GM12801 (cell line): ENCODE data around the gene DIS3L2.

Experiments
- TF ChIP-seq, protein P1 (sequence below): IDR thresholded peaks from one replicate; pipeline ENCODE4 v1.5.1; 2011; ENCODE audit warnings: control low read depth; ENCODE audit not compliant: insufficient read length; ENCODE audit errors: extremely low read depth

DIS3L2 gene

DNA sequence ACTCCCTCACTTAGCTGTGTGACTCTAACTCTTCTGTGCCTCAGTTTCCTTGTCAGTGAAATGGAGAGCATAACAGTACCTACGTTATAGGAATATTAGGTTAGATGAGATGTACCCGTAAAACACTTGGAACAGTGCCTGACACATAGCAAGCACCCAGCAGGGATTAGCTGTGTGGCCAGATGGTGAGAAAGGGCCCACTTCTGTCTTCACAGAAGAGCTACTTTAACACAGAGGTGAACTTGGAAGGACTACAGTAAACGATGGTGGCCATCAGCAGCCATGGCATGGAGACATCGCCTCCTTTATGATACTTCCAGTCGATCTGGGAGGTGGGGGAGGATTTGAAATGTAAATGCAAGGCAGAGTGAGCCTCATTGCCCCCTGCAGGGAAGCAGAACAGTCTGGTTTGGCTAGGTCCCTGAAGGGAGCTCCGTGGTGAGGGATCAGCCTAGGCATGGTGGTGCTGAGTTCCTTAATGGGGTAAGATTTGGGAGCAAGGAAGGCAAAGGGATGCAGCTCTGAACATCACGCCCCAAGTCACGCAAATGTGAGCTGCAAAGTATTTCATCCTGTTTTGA is 315.3 kb downstream of the DIS3L2 start:
- TF ChIP-seq, protein P1, sequence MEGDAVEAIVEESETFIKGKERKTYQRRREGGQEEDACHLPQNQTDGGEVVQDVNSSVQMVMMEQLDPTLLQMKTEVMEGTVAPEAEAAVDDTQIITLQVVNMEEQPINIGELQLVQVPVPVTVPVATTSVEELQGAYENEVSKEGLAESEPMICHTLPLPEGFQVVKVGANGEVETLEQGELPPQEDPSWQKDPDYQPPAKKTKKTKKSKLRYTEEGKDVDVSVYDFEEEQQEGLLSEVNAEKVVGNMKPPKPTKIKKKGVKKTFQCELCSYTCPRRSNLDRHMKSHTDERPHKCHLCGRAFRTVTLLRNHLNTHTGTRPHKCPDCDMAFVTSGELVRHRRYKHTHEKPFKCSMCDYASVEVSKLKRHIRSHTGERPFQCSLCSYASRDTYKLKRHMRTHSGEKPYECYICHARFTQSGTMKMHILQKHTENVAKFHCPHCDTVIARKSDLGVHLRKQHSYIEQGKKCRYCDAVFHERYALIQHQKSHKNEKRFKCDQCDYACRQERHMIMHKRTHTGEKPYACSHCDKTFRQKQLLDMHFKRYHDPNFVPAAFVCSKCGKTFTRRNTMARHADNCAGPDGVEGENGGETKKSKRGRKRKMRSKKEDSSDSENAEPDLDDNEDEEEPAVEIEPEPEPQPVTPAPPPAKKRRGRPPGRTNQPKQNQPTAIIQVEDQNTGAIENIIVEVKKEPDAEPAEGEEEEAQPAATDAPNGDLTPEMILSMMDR = no peak

DNA sequence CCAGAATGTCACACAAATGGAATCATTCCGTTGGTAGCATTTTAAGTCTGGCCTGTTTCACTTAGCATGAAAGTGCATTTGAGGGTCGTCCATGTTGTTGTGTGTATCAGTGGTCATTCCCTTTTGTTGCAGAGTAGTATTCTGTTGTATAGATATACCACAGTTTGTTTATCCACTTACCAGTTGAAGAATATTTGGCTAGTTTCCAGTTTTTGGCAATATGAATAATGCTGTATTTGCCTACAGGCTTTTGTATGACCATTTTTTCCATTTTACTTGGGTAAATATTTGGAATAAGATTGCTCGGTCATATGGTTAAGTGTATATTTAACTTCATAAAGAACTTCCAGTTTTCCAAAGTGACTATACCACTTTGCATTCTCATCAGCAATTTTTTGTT is 317.0 kb downstream of the DIS3L2 start:
- TF ChIP-seq, protein P1 = no peak

DNA sequence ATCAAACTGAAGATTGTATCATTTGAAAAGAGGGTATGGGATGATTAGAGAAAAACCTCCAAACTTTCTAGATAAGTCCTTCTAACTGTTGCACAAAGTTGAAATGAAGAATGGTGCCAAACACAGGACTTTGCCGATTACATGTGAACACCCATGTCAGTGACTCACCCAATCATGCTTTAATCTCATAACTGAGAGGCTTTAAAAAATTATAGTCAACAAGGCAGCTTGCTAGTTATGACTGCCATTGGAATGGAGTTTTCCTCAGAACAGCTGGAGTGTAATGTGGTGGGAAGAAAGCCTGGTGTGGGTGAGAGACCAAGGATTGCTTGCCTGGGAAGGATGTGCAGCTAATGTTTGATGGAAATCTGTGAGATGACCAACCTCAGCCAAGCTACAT is 318.8 kb downstream of the DIS3L2 start:
- TF ChIP-seq, protein P1 = no peak

DNA sequence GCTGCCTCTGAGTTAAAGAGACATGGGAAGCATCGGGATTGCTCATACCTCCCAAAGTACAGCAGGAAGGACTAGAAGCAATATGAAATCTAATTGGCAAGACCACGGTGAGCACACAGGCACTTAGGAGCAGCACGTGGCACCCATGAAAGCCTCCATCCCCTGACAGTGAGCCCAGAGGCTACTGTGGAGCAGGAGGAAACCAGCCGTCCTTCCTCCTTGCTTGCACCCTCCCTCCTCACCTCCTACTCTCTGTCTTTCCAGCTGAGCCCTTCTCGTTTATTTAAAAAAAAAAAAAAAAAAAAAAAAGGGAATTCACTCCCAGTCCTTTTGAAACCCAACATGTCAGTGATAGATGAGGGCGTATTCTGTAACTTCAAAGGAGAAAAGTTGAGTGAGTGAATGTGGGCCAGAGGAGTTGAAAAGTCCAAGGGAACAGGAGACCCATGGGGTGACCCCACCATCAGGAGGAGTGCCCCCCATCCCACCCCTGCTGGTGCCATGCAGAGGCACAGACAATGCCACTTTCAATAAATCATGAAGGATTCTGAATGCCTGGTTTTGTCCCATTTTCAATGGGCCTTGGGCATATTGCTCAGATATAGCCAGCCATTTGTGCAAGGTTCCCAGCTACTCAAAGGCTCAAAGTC is 320.5 kb downstream of the DIS3L2 start:
- TF ChIP-seq, protein P1 = no peak

DNA sequence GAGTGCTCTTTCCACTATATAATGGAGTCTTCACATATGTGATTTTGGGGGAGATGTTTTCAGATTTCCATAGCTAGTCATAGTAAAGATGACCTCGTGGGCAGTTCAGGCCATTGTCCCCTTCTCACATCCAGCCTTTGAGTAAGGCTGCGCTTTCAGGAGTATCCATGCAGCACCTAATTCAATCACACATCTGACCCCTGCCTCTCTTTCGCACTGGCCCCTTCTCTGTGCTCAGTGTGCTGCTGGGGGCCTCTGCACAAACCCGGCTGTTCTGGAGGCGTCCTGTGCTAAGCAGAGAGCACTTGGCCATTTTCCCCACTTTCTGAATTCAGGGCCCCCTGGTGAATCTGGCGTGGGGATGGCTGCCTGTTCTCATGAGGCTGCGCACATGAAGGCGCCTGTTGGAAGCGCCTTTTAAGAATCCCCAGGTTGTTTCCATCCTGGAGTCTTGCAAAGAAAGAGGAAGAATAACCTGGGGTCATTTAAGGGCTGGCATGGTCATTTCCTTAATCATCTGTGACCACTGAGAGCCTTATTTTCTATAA is 321.1 kb downstream of the DIS3L2 start:
- TF ChIP-seq, protein P1 = no peak

DNA sequence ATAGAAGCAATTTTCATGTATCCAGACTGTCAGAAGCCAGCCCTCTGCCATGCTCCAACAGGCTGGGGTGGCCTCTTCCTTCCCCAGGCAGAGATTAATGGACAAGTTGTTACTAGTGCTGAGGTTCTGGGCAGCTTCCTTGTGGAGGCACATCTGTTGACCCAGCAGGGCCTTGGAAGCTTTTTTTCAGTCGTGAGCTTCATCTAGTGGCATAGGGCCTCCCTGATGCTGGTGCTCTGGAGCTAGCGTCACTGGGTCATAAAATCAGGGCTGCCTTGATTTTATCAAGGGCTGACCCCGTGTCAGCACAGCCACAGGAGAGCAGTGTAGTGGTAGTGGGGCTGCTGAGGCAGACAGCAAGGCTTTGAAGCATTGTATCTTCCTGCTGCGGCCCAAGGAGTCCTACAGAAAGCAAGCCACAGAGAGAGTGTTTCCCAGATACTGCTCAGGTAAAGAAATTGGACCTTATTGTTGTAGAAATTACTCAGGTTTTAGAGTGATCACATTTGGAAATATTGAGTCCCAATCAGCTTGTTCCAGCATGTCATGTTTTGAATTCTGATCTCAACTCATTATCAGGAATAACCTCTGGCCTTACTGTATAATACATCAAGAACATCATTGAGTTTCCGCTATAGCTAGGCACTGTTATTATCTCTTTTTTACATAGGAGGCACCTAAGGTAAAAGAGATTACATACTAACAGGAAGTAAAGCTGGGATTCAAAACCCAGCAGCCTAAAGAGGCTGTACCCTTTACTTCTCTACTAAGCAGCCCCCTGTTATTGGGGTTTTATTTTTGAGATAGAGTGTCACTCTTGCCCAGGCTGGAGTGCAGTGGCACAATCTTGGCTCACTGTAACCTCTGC is 324.7 kb downstream of the DIS3L2 start:
- TF ChIP-seq, protein P1 = no peak

DNA sequence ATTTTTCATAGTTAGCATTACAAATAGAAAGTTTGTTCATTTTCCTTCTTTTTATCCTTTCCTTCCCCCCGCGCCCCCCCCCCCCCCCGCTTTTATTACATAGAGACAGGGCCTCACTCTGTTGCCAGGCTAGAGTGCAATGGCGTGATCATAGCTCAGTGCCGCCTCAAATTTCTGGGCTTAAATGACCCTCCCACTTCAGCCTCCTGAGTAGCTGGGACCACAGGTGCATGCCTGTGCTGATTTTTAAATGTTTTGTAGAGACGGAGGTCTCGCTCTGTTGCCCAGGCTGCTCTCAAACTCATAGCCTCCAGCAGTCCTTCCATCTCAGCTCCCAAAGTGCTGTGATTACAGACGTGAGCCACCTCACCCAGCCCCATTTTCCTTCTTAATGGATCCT is 325.8 kb downstream of the DIS3L2 start:
- TF ChIP-seq, protein P1 = no peak
